ENCODE data around the gene ARHGDIB.

Gene ARHGDIB

DNA sequence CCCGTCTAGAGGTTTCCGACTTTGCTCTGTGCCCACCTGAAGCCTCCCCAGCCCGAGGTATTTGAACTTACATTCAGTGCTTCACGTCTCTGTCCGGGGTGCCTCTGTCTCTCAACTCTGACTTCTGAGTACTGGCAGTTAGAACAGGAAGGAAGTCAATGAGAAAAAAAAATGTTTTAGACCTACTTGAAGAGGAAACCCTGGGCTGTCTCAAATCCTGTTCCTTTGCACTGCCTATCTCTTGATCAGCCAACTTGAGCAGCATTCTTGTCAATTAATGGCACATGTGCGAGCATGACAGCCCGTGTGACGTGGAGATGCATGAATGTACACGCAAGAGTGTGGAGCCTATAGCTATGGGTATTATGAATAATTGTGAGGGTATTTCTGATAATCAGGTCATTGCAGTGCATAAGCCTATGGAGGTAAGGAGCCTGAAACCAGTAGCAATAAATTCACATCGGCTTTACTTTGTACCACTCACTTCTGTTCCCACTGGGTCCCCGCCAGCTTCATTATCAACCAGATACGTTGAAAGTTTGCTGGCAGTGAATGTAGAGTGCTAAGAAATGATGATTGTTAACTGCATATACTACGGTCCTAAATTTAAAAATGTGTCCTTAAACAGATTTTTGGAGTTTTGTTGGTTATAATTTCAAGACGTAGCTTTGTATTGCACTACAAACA lies at the start of gene ARHGDIB:
TSS of gene ARHGDIB (minus strand) at position 136 of the 687 bp plus-strand sequence. CDS start 10,889 bp downstream, outside the sequence.
- DNase-seq: peak; percentile 92 to 95

DNA sequence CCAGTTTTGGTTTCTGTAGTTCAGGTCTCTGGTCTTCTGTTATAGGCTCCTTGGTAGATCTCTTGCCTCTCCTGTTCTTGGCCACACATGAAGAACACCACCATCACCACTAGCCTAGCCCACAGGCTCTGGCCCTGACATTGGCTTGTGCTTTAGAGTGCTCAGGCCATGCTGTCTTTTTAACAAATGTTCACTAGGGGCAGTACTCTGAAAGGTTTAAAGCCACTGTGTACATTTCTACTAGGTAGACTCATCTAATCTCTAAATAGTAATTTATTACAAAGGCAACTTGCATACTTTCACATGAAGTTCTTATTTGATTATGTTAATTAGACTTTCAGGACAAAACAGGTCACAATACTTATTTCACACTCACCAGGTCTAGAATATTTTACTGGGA lies 49.8 kb upstream of the ARHGDIB start:
- no peak for DNase-seq

DNA sequence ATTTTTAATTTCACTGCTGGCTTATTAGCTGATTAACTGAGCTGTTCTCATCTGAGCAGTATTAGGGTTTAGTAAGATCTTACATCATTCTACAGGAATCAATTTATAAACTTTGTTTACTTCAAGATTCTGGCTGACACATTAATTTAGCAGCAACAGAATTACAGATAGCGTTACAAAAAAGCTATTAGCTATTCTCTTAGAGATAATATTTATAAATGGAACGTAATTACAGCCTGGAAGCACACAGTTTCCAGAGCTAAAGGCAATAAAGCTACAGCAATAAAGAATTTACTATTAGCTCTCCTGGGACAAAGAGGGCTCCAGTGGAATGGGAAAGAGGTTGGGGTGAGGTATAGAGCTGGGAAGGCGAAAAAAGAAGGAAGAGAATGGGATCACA lies 46.1 kb upstream of the ARHGDIB start:
- no peak for DNase-seq

DNA sequence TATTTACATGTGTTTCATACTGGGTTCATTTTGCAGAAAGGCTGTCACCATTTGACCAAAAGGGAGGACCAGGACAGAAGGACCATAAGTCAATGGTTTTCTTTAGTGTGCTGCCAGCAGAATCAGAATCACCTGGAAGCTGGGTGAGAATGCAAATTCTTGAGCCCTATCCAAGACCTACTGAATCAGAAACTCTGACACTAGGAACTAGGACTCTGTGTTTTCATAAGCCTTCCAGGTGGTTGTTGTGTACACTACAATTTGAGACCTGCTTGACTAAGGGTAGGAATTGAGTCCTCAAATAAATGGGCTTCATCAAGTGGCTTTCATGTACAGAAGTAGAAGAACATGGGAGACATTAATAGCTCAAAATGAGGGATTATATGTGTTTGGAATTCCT lies 43.7 kb upstream of the ARHGDIB start:
- DNase-seq: no peak

DNA sequence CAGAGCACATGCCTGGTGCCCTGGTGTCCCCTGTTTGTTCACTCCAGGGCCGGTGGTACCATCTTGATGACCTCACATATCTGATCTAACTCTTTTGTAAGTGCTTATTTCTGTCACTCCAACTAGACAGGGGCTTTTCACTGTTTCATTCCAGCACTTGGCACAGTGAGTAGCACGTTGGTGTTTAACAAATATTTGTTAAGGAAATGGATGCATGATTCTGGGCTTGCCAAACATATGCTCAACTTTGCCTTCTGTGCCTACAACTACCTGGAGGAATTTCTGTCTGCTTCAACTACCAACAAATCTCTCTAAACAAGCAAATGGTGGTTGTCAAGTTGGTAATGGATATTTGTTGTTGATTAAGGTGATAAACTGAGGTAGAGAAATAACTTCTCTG lies 43.0 kb upstream of the ARHGDIB start:
- DNase-seq: no peak

DNA sequence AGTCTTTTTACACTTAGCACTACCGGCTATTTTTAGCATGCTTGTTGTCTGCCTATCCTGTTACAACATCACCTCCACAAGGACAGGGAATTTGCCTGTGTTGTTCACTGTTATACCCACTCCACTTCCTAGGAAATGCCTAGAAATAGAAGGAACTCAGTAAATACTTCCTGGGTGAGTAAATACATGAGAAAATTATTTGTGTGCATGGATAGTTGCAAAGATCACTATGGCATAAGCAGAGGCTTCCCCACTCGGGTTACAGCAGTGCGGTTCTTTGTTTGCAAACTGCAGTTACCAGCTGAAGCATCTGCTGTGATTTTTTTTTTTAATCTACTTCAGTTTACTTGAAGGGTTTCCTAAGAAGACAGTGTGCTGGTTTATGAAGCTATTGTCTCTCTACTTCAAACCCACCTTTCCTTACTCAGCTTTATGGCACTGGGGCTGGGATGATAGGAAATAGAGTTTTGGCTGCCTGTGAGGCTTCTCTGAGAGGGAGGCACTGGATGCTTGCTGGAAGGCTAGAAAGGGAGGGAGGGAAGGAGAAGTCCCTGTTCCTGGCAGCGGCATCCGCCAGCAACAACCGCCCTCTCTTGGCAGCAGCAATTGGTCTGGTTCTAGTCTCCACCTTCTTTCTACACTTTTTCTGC lies 40.5 kb upstream of the ARHGDIB start:
- no peak for DNase-seq

DNA sequence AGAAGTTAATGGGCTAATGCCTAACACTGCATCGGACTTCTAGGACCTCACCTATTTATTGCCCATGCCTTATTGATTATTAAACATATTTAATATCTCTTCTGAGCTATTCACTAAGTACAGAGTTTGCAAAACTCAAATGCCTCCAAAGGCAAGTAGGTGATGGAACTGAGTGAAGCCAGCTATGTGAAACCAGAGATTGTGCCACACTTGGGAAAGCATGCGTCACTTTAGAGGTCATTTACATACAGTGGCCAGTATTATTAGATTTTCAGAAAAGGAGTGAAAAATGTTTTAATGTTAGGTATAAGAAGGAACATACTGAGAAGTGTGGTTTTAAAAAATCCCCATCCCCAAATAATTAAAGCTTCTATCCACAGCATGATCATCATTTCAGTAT lies 39.2 kb upstream of the ARHGDIB start:
- no peak for DNase-seq

DNA sequence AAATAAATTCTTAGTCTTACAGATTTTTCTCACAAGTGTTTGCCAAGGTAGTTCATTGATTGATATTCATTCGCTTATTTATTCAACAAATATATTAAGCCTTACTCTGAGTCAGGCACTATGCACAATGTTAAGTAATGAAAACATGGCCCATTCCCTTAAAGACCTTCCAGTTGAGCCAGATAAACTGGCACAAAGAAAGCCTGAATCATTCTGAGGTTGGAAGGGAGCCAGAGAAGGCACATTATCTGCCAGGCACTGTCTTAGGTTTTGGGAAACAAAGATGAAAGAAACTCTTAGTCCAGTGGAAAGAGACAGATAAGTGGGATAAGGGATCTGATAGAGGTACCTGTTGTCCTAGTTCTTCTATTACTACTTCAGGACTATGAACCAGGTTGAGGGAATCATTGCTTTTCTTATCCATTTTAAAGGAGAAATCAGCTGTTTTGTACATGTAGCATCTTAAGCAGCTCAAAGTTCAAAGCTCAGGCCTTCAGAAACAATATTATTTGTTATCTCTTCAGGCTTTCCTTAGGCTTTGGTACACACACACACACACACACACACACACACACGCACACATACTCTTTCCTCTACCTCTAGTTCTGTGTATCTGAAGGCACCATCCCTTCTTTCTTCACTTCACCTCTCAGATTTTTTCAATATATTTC lies 38.4 kb upstream of the ARHGDIB start:
- DNase-seq: no peak

DNA sequence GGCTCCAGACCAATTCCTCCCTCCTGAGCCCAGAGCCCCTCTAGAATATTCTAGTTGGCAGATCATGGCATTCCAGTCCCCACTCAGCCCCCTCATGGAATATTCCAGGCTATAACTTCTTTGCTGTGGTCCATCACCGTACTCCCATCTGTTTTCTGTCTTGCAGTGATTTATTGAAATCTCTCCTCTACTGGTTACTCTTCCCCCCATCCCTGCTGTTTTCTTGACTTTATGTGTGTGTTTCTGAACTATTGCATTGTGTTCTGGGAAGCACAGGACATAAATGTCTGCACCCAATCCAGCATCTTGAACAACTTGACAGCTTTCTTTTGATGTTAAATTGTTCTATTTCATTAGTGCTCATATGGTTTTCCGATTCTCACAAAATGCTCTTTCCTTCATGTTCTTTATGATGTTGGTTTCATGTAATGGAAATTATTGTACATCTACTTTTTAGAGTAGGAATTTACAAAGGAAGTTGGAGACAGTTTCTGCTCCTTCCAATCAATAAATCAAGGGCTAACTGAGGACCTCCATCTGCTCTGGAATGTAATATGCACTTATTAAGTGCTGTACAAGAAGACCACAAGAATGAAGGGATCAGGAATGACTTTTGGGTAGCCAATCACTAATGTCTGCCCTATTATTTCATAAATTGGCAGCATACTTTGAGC lies 37.8 kb upstream of the ARHGDIB start:
- no peak for DNase-seq

DNA sequence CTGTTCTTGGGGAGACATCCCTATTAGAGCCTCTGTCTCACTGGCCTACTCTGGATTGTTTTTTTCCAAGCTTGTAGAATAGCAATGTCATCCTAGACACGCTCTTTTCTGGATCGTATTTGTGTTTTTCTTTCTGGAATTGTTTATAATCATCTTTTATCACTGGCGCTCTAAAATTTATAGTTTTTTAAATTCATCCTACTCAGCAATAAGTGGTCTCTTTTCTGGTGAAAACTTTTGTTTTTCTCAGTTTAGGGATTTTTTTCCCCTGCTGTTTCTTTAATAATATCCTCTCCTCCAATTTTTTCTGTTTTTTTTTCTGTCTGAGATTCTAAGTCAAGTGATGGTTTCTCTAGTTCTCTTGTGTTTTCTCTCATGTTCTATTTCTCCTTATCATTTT lies 36.6 kb upstream of the ARHGDIB start:
- DNase-seq: no peak

DNA sequence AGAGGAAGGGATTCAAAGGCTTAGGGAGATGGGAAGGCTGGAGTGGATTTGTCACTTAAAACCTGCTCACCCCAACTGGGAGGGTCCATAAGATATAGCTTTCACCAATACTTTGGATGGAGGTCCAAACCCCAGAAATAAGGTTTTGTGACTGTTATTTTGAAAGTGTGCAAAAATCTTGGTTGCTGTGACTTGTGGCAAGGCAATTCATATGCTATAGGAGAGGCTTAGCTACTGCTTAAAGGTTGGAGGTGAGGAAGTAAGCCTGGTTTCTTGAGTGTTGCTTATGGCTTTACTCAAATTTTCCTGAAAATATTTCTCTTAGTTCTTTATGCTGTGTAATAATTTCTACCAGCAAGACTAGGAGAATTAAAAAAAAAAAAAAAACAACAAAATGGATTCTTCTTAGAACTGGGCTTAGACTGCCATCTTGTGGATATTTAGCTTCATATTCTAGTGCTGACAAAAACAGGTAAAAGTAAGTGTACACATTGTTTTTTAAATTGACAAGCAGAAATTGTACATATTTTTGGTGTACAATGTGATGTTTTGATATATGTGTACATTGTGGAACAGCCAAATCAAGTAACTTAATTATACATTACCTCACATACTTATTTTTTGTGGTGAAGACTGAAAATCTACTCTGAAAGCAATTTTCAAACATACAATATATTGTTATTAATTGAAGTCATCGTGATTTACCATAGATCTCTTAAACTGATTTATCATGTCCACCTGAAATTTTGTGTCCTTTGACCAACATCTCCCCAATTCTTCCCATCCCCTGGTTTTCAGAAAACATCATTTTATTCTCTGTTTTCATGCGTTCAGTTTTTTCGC lies 34.4 kb upstream of the ARHGDIB start:
- DNase-seq: peak in 1 of 2 donors; percentile 73

DNA sequence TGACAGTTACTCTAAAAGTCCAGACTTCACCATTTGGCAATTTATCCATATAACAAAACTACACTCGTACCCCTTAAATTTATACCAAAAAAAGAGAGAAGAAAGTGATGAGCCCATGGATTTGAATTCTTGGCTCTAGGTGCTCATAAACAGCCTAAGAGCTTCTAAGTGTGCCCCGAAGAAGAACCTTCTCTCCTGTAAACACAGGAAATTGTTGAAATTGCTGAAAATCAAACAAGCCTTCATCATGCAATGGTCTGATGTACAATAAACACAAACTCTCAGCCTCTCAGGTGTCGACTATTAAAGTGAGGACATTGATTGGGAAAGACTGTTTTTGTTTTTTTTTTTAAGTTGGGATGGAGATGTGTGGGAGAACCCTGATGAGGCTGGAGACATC lies 33.2 kb upstream of the ARHGDIB start:
- DNase-seq: no peak

DNA sequence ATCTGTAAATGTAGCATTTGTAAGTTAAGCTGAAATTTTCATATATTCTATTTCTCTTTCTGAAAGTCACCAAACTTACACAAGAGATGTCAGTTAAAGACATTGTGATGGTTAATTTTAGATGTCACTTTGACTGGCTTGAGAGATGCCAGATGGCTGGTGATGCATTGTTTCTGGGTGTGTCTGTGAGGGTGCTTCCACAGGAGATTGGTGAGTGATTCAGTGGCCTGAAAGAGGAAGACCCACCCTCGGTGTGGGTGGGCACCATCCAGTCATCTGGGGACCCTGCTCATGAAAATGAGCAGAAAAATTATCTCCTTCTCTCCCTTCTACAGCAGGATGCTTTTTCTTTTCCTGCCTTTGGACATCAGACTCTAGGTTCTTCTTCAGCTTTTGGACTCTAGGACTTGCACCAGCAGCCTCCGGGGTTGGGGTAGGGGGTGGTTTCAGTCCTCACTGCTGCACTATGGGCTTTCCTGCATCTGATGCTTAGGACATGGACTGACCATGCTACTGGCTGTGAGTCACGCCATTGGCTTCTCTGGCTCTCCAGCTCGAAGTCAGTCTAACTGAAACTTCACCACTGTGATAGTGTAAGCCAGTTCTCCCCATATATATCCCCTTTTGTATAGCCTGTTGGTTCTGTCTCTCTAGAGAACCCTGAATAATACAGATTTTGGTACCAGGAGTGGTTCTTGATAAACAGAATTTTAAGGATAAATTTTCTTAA lies 32.3 kb upstream of the ARHGDIB start:
- DNase-seq: peak in 1 of 2 donors; percentile 14

DNA sequence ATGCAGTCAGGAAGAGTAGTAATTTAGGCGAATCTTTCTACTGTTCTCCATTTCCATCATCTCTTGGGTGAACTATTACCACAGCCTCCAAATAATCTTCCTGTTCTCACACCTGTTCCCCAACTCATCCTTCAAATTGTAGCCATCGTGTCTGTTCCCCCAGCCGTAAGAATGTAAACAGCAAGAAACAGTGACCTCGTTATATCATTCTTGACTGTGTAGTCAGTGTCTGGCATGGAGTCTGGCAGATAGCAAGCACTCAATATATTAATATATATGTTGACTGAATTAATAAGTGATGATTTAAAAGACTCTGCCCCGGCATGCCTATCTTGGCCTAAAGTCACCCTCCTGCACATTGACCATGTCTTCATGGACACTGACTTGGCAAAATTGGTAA lies 31.7 kb upstream of the ARHGDIB start:
- DNase-seq: no peak

DNA sequence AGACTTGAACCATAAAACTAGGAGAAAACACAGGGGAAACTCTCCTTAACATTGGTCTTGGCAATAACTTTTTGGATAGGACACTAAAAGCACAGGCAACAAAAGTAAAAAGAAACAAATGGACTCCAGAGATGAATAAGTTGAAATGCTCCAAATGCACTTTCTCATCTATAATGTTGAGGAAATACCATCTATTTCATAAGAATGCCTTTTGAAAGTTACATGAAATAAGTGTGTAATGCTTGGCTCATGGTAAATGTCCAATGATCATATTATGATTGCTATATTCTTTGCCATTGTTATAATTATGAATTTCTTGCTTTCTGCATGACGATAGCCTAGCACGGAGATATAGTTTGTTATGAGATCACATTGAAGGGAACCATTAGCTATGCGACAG lies 31.3 kb upstream of the ARHGDIB start:
- DNase-seq: no peak

DNA sequence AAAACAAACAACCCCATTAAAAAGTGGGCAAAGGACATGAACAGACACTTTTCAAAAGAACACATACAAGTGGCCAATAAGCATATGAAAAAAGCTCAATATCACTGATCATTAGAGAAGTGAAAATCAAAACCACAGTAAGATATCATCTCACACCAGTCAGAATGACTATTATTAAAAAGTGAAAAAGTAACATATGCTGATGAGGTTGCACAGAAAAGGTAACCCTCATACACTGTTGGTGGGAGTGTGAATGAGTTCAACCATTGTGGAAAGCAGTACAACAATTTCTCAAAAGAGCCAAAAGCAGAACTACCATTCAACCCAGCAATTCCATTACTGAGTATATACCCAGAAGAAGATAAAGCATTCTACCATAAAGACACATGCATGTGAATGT lies 29.7 kb upstream of the ARHGDIB start:
- no peak for DNase-seq

DNA sequence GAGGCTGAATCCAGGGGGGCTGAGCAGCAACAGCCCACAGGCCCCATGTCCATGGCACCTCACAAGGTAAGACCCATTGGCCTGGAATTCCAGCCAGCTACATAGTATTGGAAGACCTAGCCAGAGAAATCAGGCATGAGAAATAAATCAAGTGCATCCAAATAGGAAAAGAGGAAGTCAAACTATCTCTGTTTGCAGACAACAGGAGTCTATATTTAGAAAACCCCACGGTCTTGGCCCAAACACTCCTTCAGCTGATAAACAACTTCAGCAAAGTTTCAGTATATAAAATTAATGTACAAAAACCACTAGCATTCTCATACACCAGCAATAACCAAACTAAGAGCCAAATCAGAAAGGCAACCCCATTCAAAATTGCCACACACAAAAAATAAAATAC lies 28.4 kb upstream of the ARHGDIB start:
- DNase-seq: no peak

DNA sequence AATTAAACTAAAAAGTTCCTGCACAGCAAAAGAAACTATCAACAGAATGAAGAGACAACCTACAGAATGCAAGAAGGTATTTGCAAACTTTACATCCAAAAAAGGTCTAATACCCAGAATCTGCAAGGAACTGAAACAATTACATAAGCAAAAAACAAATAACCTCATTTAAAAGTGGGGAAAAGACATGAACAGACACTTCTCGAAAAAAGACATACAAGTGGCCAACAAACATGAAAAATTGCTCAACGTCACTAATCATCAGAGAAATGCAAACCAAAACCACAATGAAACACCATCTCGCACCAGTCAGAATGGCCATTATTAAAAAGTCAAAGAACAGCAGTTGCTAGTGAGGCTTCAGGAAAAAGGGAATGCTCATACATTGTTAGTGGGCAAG lies 26.6 kb upstream of the ARHGDIB start:
- DNase-seq: no peak

DNA sequence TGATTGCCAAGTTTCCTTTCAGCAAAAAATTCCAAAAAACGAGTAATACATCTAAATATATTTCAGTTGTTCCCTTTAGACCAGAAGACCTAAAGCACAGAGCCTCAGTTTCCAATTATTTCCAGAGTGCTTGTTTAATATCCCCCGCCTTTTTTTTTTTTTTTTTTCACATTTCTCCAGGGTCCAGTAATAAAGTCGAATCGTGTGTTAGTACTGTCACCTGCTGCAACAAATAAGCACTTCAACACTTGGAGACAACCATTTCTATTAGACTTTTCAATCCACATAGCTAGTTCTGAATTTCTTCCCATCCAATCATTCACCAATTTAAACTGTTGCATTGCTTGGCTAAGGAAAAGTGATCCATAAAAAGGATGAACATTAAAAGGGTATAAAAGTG lies 25.0 kb upstream of the ARHGDIB start:
- DNase-seq: no peak

DNA sequence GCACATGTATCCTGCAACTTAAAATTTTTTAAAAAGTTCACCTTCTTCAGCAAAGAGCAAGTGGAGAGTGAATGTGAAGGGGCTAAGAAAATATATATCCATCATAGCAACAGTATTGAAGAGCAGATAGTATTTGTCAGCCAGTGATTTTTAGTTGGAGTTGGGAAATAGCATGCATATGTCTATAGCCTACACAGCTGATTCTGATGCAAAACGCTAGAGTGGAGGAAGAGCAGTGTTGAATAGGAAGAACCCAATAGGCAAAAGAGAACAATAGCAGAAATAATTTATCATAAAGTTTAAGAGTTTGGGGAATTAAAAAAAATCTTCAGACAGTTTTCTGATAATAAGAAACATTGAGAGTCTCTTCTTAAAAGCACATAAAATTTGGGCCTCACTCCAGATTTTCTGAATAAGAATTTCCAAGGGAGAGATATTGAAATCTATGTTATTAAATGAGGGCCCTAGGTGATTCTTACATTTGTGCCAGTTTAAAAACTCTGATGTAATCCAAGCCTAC lies 23.4 kb upstream of the ARHGDIB start:
- no peak for DNase-seq

DNA sequence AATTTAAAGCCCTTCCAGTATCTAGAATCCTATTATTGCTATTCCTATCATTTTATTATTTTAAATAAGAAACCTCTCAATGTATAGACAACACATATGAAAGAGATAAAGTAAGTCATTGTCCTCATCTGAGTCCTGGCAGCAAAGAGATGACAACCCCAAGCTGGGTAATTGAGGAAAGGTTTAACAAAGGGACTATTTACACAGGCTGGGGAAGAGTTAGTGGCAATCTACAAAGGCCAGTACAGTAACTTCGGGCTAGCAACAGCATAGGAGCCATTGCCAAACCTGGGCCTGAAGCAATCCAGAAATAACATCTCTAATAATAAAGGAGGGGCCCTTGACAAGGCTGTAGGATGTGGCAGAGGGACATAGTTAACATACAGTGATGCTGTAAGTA lies 22.6 kb upstream of the ARHGDIB start:
- no peak for DNase-seq

DNA sequence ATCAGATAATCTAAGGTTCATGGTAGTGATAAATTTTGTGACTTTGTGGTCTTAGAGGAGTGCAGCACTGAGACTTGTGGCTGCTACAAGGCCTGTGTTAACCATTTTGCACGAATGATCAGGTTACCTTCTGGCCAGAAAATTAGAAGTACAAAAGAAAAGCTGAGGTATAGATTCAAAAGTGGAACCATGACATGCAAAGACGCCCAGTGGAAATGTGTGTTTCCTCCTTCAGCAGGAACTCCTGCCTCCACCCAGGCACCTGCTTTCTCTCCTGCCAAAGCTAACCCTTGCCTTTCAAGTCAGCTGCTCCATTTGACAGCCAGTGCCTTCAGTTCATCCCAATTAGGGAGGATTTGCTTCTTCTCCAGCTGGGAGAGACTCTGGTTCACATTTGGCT lies 21.6 kb upstream of the ARHGDIB start:
- DNase-seq: no peak
